Esophagus (tissue), 2 donors: ENCODE data around the gene TMEM131. TPM values are rescaled to one million over a fixed set of nuclear protein-coding genes. Genes with fewer than 3 reads are reported as not detected.

Experiments used
- H3K27ac ChIP-seq, 2 donors: one replicate each; pipeline ENCODE4 v1.5.1; 2013; ENCODE audit warnings: low read depth in 2 of 2, mild to moderate bottlenecking in 2 of 2, inconsistent platforms in 1 of 2, low read length in 1 of 2, moderate library complexity in 1 of 2
- H3K27me3 ChIP-seq, 2 donors: one replicate each; pipeline ENCODE4 v1.6.1; 2013; ENCODE audit warnings: low read length in 2 of 2, control low read depth in 1 of 2, mild to moderate bottlenecking in 1 of 2; ENCODE audit not compliant: insufficient read depth in 2 of 2, control insufficient read depth in 1 of 2
- H3K36me3 ChIP-seq, 2 donors: one replicate each; pipeline ENCODE4 v1.6.1; 2013; ENCODE audit warnings: low read length in 1 of 2; ENCODE audit not compliant: control insufficient read depth in 2 of 2, insufficient read depth in 2 of 2
- H3K4me1 ChIP-seq, 2 donors: one replicate each; pipeline ENCODE4 v1.6.1; 2013; ENCODE audit warnings: low read length in 1 of 2; ENCODE audit not compliant: control insufficient read depth in 2 of 2, insufficient read depth in 2 of 2
- H3K4me3 ChIP-seq, 2 donors: one replicate each; pipeline ENCODE4 v1.5.1; 2013; ENCODE audit warnings: low read length in 2 of 2, mild to moderate bottlenecking in 2 of 2, low read depth in 1 of 2, moderate library complexity in 1 of 2
- H3K9me3 ChIP-seq, 2 donors: one replicate each; pipeline ENCODE4 v1.6.1; 2013; ENCODE audit warnings: mild to moderate bottlenecking in 2 of 2, low read depth in 1 of 2, low read length in 1 of 2, moderate library complexity in 1 of 2; ENCODE audit not compliant: control insufficient read depth in 2 of 2, insufficient read depth in 1 of 2
- WGBS, 2 donors: extraction: QIAGEN DNeasy Blood & Tissue Kit; methylation state at CpG; one replicate each; pipeline ENCODE4 v1.1.7; 2013; 5-methylcytosine and 5-hydroxymethylcytosine counted together
- polyA plus RNA-seq, 2 donors: library from polyadenylated mRNA; stranded (reverse); fragments of 200-250 nt; gene quantifications; one replicate each; pipeline ENCODE4 v1.2.3, GENCODE V29; 2013
- donor health status: healthy with polysubstance abuse.
- donor health status: Bipolar disorder and iron deficiency.

Gene TMEM131
- polyA plus RNA-seq, 2 donors = 9.3 to 9.9 TPM

DNA sequence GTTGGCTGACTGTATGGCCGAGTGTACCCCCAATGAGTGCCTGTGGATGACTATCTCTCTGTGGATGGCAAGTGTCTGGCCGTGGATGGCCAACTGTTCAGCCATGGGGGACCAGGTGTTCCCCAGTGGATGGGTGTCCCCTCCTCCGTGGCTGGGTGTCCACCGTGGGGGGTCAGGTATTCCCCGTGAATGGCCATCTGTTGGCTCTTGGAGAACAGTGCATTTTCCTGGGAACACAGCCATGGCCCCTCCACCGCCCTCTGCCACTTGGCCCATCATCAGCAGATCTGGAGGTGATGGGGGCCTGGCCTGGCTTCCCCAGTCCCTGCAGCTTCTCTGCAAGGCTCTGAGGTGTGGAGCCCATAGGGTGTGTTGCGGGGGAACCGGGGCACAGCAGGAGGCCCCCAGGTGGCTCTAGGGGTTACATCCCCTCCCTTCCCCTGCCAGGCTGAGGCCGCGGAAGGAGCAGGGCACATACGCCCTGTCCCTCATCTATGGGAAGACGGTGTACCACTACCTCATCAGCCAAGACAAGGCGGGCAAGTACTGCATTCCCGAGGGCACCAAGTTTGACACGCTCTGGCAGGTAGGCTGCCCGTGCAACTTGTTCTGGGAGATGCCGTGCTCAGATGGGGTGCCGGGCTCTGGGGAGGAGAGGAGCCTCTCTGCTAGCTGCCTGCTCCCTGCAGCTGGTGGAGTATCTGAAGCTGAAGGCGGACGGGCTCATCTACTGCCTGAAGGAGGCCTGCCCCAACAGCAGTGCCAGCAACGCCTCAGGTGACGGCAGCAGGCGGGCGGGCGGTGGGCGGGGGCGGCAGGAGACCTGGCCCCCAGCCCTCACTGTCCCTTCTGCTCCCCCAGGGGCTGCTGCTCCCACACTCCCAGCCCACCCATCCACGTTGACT lies 263.1 kb downstream of the TMEM131 start:
- Histone ChIP-seq H3K4me1 (peaks cover 0 to 4% of the 10 kb centered on the region in 2 donors), H3K9me3 (peaks cover 0 to 12% of the 10 kb centered on the region in 2 donors), H3K27me3 (no peaks in the 10 kb centered on the region), H3K4me3 (no peak overlapping the region), H3K36me3 (peaks cover 0 to 2% of the 10 kb centered on the region in 2 donors), H3K27ac (no peak overlapping the region)
- WGBS, 2 donors = 68 to 73% methylated on average over 26 to 28 of the region's 28 CpGs

- Histone ChIP-seq H3K27ac (no peak overlapping the region), H3K4me3 (no peak overlapping the region), H3K36me3 (peaks cover 0 to 2% of the 10 kb centered on the region in 2 donors), H3K9me3 (peaks cover 0 to 9% of the 10 kb centered on the region in 2 donors), H3K27me3 (no peaks in the 10 kb centered on the region), H3K4me1 (peaks cover 0 to 4% of the 10 kb centered on the region in 2 donors)
- WGBS, 2 donors = 89 to 90% methylated on average over 12 of the region's 12 CpGs
Observed at GRCh38 chr2:97731274-97732020, 264.3 kb downstream of the TMEM131 start.

- 98 to 100% methylated on average over 1 of the region's 1 CpG for WGBS, 2 donors
- no peaks in the 10 kb centered on the region for H3K27me3 ChIP-seq
- peaks cover 0 to 9% of the 10 kb centered on the region in 2 donors for H3K9me3 ChIP-seq
- H3K36me3 ChIP-seq = peaks cover 0 to 2% of the 10 kb centered on the region in 2 donors
- H3K4me3 ChIP-seq = no peak overlapping the region
- H3K27ac ChIP-seq = no peak overlapping the region
- H3K4me1 ChIP-seq = peaks cover 0 to 4% of the 10 kb centered on the region in 2 donors
Observed at GRCh38 chr2:97730245-97730644, 265.5 kb downstream of the TMEM131 start.

GRCh38 chr2:97728091-97728731 lies 267.5 kb downstream of the TMEM131 start:
- no peak overlapping the region for H3K27ac ChIP-seq
- H3K4me3 ChIP-seq = no peak overlapping the region
- 36 to 40% methylated on average over 12 of the region's 12 CpGs for WGBS, 2 donors
- H3K36me3 ChIP-seq = no peaks in the 10 kb centered on the region
- H3K9me3 ChIP-seq = peaks cover 0 to 11% of the 10 kb centered on the region in 2 donors
- H3K27me3 ChIP-seq = no peaks in the 10 kb centered on the region
- H3K4me1 ChIP-seq = no peaks in the 10 kb centered on the region

DNA sequence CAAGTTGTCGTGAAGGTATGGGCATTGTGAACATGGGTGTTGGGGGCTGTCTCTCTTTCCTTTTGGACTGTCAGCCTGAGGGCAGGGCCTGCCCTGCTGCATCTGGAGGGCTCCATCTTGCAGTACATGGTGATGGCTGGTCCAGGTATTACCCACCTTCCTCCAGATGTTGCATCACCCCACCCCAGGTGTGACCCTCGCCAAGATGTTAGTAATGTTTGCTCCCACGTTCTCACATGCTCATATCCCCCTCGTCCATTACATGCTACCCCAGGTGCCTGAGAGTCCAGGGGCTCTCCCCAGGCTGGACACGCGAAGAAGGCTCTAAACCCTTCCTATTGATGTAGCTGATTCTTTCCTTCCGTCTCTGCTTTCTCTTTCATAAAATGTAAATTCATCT lies 268.5 kb downstream of the TMEM131 start:
- H3K27ac ChIP-seq = no peak overlapping the region
- 89 to 92% methylated on average over 7 of the region's 7 CpGs for WGBS, 2 donors
- no peaks in the 10 kb centered on the region for H3K36me3 ChIP-seq
- H3K4me3 ChIP-seq = no peak overlapping the region
- no peaks in the 10 kb centered on the region for H3K4me1 ChIP-seq
- H3K9me3 ChIP-seq = peaks cover 0 to 11% of the 10 kb centered on the region in 2 donors
- H3K27me3 ChIP-seq = no peaks in the 10 kb centered on the region

DNA sequence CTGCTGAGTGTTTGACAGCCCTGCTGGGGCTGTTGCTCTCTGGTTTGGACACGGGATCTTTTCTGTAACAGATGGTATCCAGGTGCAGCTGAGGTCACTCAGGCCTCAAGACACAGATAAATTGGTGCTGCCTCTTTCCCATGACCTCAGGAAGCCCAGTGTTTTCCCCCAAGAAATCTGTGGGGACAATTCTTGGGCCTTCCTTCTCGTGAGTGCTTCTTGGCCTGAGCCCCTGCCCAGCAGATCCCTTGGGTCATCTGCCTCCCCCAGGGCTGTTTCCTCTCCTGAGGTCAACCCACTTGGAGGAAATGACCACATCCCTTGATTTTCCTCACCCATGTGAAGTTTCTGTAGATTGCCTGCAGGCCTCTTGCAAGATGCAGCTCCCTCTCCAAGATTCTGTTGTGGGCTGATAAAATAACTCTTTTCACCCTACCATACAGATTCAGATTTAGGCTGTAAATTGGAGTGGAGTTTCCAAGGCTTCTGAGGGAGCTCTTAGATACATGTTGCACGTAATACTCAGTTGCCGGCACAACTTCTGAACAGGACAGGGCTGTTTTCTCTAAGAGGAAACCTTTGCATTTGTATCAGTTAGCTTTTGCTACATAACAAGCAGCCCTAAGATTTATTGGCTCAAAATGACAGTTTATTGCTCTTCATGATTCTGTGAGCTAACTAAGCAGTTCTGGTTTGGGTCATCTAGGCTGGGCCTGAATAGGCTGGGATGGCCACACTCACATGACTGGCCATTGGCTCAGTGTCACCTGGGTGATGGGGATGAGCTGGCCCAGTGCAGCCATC lies 269.3 kb downstream of the TMEM131 start:
- no peak overlapping the region for H3K4me3 ChIP-seq
- H3K4me1 ChIP-seq = no peaks in the 10 kb centered on the region
- no peaks in the 10 kb centered on the region for H3K36me3 ChIP-seq
- no peak overlapping the region for H3K27ac ChIP-seq
- H3K9me3 ChIP-seq = peaks cover 0 to 11% of the 10 kb centered on the region in 2 donors
- H3K27me3 ChIP-seq = no peaks in the 10 kb centered on the region
- 55 to 61% methylated on average over 4 of the region's 4 CpGs for WGBS, 2 donors

- H3K4me1 ChIP-seq = no peaks in the 10 kb centered on the region
- no peaks in the 10 kb centered on the region for H3K27me3 ChIP-seq
- H3K4me3 ChIP-seq = no peak overlapping the region
- no peak overlapping the region for H3K27ac ChIP-seq
- WGBS, 2 donors = 92 to 93% methylated on average over 31 of the region's 31 CpGs
- no peaks in the 10 kb centered on the region for H3K36me3 ChIP-seq
- peaks cover 0 to 4% of the 10 kb centered on the region in 2 donors for H3K9me3 ChIP-seq
Observed at GRCh38 chr2:97724946-97725688, 270.6 kb downstream of the TMEM131 start.

- peaks cover 0 to 2% of the 10 kb centered on the region in 2 donors for H3K9me3 ChIP-seq
- H3K4me3 ChIP-seq = no peak overlapping the region
- no peaks in the 10 kb centered on the region for H3K4me1 ChIP-seq
- H3K27ac ChIP-seq = no peak overlapping the region
- H3K27me3 ChIP-seq = no peaks in the 10 kb centered on the region
- 75 to 84% methylated on average over 17 of the region's 17 CpGs for WGBS, 2 donors
- H3K36me3 ChIP-seq = no peaks in the 10 kb centered on the region
Observed at GRCh38 chr2:97724501-97724900, 271.2 kb downstream of the TMEM131 start.
